ENCODE measurements around the gene ZNF302.

DNA sequence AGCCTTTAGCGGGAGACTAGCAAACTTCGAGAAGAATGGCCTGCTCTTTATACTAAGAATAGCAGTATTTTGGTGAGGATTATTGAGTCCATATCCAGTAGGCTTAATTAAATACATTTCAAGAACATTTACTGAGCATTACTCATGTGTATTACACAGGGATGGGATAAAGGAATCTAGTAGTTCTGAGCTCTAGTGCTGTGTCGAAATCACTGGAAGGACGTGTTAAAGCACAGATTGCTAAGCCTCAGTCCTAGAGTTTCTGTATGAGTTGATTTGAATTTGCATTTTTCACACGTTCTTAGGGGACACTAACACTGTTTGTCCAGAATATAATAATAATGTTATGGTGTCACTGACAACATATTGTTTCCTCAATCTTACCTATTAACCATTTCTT is 9.0 kb downstream of the ZNF302 start:
- TF ChIP-seq POLR2A (IDR thresholded peaks at IDR 0.05) (no peak), CTCF (IDR thresholded peaks at IDR 0.05 in 8 of 11, conservative IDR thresholded peaks at IDR 0.05 in 3 of 11) (no peak), POLR2AphosphoS5 (IDR thresholded peaks at IDR 0.05) (no peak)
